Left lung (tissue), 10 donors: ENCODE data around the gene BCO1. TPM values are rescaled to one million over a fixed set of nuclear protein-coding genes. Genes with fewer than 3 reads are reported as not detected.

Experiments used
- ATAC-seq: fragments of 200-7000 bp; cut with Tn5 transposase; one replicate; pipeline ENCODE4 v1.9.1; 2020; ENCODE audit warnings: moderate library complexity
- DNase-seq, 4 donors: peaks; one replicate each; pipeline ENCODE4 v3.0.0-alpha.2; 2013 to 2020
- H3K27ac ChIP-seq, 2 donors: fragments of 200-600 bp; sonication (generic) in 1 of 2; one replicate each; pipeline versions ENCODE4 v1.5.0 to v1.8.0; 2020 to 2021
- H3K27me3 ChIP-seq, 2 donors: fragments of 200-600 bp; sonication (generic) in 1 of 2; one replicate each; pipeline versions ENCODE4 v1.5.0 to v1.8.0; 2020 to 2021
- H3K36me3 ChIP-seq, 2 donors: fragments of 200-600 bp; sonication (generic) in 1 of 2; one replicate each; pipeline versions ENCODE4 v1.5.0 to v1.8.0; 2020 to 2021
- H3K4me1 ChIP-seq, 2 donors: fragments of 200-600 bp; one replicate each; pipeline ENCODE4 v1.8.0; 2021
- H3K4me3 ChIP-seq, 2 donors: fragments of 200-600 bp; sonication (generic) in 1 of 2; one replicate each; pipeline versions ENCODE4 v1.5.0 to v1.8.0; 2020 to 2021; ENCODE audit warnings: mild to moderate bottlenecking in 1 of 2
- H3K9me3 ChIP-seq, 2 donors: fragments of 200-600 bp; sonication (generic) in 1 of 2; one replicate each; pipeline versions ENCODE4 v1.5.0 to v1.8.0; 2020 to 2021
- intact Hi-C, 2 donors: fragments of 100-400 bp; cut with DNase I; formaldehyde crosslinking; loops; one replicate each; pipeline versions ENCODE4 v1.11.2 to v1.14.2; 2022
- polyA plus RNA-seq, 6 donors: library from polyadenylated mRNA; unstranded; fragments of 120-200 nt; gene quantifications; one replicate each; pipeline ENCODE4 v1.2.1, GENCODE V29; 2013; ENCODE audit not compliant: insufficient read length in 6 of 6
- total RNA-seq, 2 donors: library from RNA; stranded (reverse); fragmentation: NEBNext Ultra II Directional; extraction: Animal tissue kit (Norgen Biotek cat#: 25700); gene quantifications; one replicate each; pipeline ENCODE4 v1.2.1, GENCODE V29; 2021
- TF ChIP-seq, protein P1 (sequence below), 2 donors: fragments of 200-600 bp; sonication (generic) in 1 of 2; IDR thresholded peaks; one replicate each; pipeline versions ENCODE4 v1.5.0 to v1.8.0; 2021; ENCODE audit warnings: antibody characterized with exemption in 2 of 2
- donor health status: DM: no; HTN: yes; CAD: no.
- donor health status: DM: no; HTN: no; CAD: no.

BCO1 gene
- total and polyA plus RNA-seq, 8 donors: 0.38 to 0.81 (median 0.58) TPM; not detected in 1

- H3K4me1 ChIP-seq: no peaks in the 10 kb centered on the region
- H3K36me3 ChIP-seq: no peaks in the 10 kb centered on the region
- intact Hi-C loops: no loop called here
- no peaks in the 10 kb centered on the region for H3K27me3 ChIP-seq
- DNase-seq (no peak), ATAC-seq (no peak)
- H3K4me3 ChIP-seq: no peak overlapping the region
- H3K9me3 ChIP-seq: no peaks in the 10 kb centered on the region
- H3K27ac ChIP-seq: no peak overlapping the region
- TF ChIP-seq, protein P1, sequence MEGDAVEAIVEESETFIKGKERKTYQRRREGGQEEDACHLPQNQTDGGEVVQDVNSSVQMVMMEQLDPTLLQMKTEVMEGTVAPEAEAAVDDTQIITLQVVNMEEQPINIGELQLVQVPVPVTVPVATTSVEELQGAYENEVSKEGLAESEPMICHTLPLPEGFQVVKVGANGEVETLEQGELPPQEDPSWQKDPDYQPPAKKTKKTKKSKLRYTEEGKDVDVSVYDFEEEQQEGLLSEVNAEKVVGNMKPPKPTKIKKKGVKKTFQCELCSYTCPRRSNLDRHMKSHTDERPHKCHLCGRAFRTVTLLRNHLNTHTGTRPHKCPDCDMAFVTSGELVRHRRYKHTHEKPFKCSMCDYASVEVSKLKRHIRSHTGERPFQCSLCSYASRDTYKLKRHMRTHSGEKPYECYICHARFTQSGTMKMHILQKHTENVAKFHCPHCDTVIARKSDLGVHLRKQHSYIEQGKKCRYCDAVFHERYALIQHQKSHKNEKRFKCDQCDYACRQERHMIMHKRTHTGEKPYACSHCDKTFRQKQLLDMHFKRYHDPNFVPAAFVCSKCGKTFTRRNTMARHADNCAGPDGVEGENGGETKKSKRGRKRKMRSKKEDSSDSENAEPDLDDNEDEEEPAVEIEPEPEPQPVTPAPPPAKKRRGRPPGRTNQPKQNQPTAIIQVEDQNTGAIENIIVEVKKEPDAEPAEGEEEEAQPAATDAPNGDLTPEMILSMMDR (IDR thresholded peaks at IDR 0.05): no peak
Observed at GRCh38 chr16:81291117-81291516, 52.6 kb downstream of the BCO1 start.

DNA sequence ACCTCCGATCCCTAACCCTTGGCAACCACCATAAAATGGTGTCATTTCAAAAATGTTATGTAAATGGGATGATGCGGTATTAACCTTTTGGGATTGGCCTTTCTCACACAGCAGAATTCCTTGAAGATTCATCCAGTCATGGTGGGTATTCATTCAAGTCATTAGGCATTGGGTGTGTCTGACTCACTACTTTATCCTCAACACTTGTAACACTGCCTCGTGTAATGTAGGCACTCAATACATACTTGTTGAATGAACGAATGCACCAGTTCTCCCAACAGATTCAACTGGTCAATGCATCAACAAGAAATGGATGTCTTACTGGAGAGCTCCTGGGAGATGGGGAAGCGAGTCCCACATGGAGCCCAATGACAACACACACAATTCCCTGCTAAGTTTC, 54.4 kb downstream of the BCO1 start:
- Histone ChIP-seq H3K4me1 (no peaks in the 10 kb centered on the region), H3K9me3 (no peaks in the 10 kb centered on the region), H3K36me3 (no peaks in the 10 kb centered on the region), H3K4me3 (no peak overlapping the region), H3K27me3 (no peaks in the 10 kb centered on the region), H3K27ac (no peak overlapping the region)
- intact Hi-C loops: no loop called here
- ATAC-seq (no peak), DNase-seq (no peak)
- TF ChIP-seq, protein P1 (IDR thresholded peaks at IDR 0.05): no peak

- H3K4me1 ChIP-seq: no peaks in the 10 kb centered on the region
- no peak for DNase-seq
- H3K36me3 ChIP-seq: no peaks in the 10 kb centered on the region
- intact Hi-C loops: no loop called here
- H3K27ac ChIP-seq: no peak overlapping the region
- ATAC-seq: no peak
- no peaks in the 10 kb centered on the region for H3K9me3 ChIP-seq
- H3K27me3 ChIP-seq: no peaks in the 10 kb centered on the region
- H3K4me3 ChIP-seq: no peak overlapping the region
- TF ChIP-seq, protein P1 (IDR thresholded peaks at IDR 0.05): no peak
Observed at GRCh38 chr16:81293909-81294802, 55.7 kb downstream of the BCO1 start.

DNA sequence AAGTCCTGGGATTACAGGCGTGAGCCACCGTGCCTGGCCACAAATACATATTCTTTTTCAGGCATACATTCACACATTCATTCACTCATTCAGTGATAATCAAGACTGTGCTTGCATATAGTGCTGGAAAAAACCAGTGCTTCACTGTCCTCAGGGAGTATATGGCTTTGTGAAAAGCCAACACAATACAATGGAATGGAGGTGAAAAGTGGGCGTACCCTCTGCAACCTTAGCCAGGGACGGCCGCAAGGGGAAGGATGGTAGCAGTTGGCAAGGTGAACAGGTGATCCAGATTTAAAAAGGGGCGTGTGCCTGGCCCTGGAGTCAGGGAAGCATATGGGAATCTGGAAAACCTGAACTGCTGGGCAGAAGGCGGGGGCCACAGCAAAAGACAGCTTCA, 58.1 kb downstream of the BCO1 start:
- no peaks in the 10 kb centered on the region for H3K27me3 ChIP-seq
- TF ChIP-seq, protein P1 (IDR thresholded peaks at IDR 0.05): no peak
- H3K4me1 ChIP-seq: no peaks in the 10 kb centered on the region
- no peak for DNase-seq
- H3K4me3 ChIP-seq: no peak overlapping the region
- H3K27ac ChIP-seq: no peak overlapping the region
- H3K36me3 ChIP-seq: no peaks in the 10 kb centered on the region
- intact Hi-C loops: no loop called here
- ATAC-seq: no peak
- no peaks in the 10 kb centered on the region for H3K9me3 ChIP-seq

DNA sequence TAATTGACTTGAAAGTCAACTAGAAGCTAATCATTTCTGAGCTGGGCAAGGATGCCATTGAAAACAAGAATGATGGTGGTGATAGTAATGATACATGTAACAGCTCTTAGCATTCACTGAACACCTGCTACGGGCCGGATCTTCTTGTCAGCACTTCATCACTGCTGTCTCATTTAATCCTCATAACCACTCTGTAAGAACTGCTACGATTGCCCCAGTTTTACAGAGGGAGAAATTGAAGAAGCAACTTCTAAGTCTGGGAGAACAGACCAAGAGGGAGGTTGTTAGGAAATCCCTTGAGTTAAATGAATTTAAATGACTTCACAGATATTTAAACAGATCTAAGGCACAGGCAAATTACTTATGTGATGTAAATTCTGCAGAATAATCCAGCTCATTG, 69.3 kb downstream of the BCO1 start:
- H3K4me1 ChIP-seq: peaks cover 0 to 2% of the 10 kb centered on the region in 2 donors
- peak in 2 of 4 donors; percentile 27 to 55 for DNase-seq

More for the DNA sequence above, 69.3 kb downstream of the BCO1 start:
- TF ChIP-seq, protein P1 (IDR thresholded peaks at IDR 0.05): no peak
- H3K27ac ChIP-seq: no peak overlapping the region
- no peaks in the 10 kb centered on the region for H3K9me3 ChIP-seq
- ATAC-seq: no peak
- H3K36me3 ChIP-seq: no peaks in the 10 kb centered on the region
- H3K4me3 ChIP-seq: no peak overlapping the region
- intact Hi-C loops: no loop called here
- no peaks in the 10 kb centered on the region for H3K27me3 ChIP-seq
